B cell (primary cell): ENCODE measurements around the gene CBLB.

ENCODE experiments used
- EZH2 ChIP-seq: IDR thresholded peaks from 2 replicates; pipeline ENCODE4 v1.6.1; 2012; ENCODE audit warnings: borderline replicate concordance, low read depth, mild to moderate bottlenecking, moderate library complexity, low read length; ENCODE audit not compliant: insufficient read depth, poor library complexity, severe bottlenecking
- TF ChIP-seq, protein P1 (sequence below): fragments of 200-600 bp; IDR thresholded peaks from one replicate; pipeline ENCODE4 v1.8.0; 2022; ENCODE audit warnings: antibody characterized with exemption, mild to moderate bottlenecking

DNA sequence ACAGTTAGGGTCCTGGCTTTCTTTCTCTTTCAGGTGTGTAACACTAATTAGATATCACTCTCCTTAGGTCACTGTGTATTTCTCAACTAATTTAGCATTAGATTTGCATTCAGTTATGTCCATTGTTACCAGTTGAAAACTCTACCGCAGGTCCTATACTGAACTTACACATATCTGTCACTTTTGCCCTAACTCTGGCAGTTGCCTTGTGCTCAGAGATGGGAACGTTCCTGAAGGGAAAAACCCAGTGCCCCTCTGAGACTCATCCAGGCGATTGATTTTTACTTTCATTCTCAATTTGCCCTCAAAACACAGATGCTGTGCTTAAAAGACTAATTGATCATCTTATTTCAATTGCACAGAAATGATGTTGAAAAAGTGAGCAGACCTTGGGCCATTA lies 253.0 kb downstream of the CBLB start:
- TF ChIP-seq EZH2, result no peak
- TF ChIP-seq, protein P1, sequence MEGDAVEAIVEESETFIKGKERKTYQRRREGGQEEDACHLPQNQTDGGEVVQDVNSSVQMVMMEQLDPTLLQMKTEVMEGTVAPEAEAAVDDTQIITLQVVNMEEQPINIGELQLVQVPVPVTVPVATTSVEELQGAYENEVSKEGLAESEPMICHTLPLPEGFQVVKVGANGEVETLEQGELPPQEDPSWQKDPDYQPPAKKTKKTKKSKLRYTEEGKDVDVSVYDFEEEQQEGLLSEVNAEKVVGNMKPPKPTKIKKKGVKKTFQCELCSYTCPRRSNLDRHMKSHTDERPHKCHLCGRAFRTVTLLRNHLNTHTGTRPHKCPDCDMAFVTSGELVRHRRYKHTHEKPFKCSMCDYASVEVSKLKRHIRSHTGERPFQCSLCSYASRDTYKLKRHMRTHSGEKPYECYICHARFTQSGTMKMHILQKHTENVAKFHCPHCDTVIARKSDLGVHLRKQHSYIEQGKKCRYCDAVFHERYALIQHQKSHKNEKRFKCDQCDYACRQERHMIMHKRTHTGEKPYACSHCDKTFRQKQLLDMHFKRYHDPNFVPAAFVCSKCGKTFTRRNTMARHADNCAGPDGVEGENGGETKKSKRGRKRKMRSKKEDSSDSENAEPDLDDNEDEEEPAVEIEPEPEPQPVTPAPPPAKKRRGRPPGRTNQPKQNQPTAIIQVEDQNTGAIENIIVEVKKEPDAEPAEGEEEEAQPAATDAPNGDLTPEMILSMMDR, result no peak
